ENCODE measurements around the gene SRRT. TPM values are rescaled to one million over a fixed set of nuclear protein-coding genes. Genes with fewer than 3 reads are reported as not detected.

The SRRT gene
- total RNA-seq, 4 donors from 2014 or later, result 72.6 to 124 (median 88.6) TPM

DNA sequence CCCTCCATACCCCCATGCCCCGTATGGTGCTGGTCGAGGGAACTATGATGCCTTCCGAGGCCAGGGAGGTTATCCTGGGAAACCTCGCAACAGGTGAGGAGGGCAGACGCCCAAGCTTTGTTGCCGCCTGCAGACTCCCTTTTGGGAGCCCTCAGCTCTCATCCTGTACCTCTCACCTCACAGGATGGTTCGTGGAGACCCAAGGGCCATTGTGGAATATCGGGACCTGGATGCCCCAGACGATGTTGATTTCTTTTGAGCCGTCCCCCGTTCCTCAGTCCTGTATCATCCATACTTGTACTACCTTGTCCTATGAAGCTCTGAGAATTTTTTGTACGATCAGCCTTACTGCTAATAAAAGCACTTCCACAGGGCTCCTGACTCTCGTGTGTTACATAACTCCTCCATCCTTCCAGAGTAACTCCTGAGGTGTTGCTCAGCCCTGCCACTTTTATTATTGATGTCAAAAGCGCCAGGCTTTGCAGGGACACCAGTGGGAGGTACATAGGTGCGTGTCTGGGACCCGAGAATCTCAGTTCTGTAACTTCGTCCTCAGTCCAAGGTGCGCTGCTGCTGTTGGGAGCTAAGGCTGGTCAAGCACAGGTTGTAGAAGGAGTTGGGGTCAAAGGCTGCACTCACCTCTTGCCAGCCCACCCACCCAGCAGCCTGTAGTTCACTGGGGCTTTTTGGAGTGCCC lies 13.5 kb downstream of the SRRT start:
- DNase-seq (ENCODE audit: low spot score in 2 of 2), result no peak
- Histone ChIP-seq H3K4me1 (peaks cover 0 to 43% (median 20%) of the 10 kb centered on the region in 4 donors), H3K36me3 (peaks cover 0 to 51% (median 35%) of the 10 kb centered on the region in 3 donors), H3K27ac (peak overlapping the region in 2 of 4 donors; percentile 84 to 93), H3K9me3 (no peaks in the 10 kb centered on the region), H3K27me3 (peaks cover 0 to 5% of the 10 kb centered on the region in 2 donors), H3K4me3 (peak overlapping the region; percentile 65 to 93 (median 81))
- 63 to 72% methylated on average over 18 of the region's 18 CpGs for WGBS, 2 donors
- TF ChIP-seq EP300 (IDR thresholded peaks at IDR 0.05) (no peak), POLR2A (IDR thresholded peaks at IDR 0.05) (no peak)
- TF ChIP-seq, protein P1, sequence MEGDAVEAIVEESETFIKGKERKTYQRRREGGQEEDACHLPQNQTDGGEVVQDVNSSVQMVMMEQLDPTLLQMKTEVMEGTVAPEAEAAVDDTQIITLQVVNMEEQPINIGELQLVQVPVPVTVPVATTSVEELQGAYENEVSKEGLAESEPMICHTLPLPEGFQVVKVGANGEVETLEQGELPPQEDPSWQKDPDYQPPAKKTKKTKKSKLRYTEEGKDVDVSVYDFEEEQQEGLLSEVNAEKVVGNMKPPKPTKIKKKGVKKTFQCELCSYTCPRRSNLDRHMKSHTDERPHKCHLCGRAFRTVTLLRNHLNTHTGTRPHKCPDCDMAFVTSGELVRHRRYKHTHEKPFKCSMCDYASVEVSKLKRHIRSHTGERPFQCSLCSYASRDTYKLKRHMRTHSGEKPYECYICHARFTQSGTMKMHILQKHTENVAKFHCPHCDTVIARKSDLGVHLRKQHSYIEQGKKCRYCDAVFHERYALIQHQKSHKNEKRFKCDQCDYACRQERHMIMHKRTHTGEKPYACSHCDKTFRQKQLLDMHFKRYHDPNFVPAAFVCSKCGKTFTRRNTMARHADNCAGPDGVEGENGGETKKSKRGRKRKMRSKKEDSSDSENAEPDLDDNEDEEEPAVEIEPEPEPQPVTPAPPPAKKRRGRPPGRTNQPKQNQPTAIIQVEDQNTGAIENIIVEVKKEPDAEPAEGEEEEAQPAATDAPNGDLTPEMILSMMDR (IDR thresholded peaks at IDR 0.05), result no peak

DNA sequence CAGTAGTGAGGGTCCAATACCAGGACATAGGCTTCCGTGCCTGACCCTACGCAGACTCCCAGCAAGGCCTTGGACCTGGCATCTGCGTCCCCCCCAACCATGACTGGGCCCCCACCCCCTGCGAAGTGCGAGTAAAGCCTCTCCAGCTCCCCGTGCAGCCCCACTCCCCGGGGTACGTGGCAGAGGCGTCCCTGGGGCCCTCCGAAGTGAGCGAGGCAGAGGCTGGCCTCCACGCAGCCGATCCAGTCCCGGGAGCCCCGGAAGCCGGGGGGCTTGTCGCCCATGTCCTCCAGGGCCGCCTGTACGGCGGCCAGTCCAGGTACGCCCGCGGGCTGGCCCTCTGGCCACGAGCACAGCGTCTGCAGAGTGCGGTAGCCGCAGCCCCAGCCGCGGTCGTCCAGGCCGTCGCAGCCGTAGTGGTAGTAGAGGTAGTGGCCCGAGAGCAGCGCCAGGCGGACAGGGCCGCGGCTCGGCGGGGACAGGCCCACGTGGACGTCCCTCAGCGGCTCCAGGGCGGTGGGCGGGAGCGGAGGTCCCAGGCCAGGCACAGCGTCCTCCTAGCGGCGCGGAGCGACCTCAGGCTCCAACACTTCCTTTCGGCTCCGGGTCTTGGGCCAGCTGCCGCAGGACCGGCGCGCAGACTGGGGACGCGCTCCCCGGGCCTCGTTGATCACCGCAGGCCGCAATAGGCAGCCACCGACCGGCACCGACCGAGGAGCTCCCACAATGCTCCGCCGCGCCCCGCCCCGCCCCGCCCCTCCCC lies 14.3 kb downstream of the SRRT start, which contains the start of gene UFSP1:
TSS of gene UFSP1 (minus strand) at position 728 of the 763 bp plus-strand sequence. CDS start at position 284, 444 bp downstream.
- WGBS, 2 donors, result 3 to 4% methylated on average over 13 to 22 of the region's 73 CpGs
- peak within 1 kb of the TSS; percentile 77 to 93 (median 88) for H3K27ac ChIP-seq
- H3K4me3 ChIP-seq, result peak within 1 kb of the TSS; percentile 65 to 93 (median 81)
- H3K4me1 ChIP-seq, result peaks cover 0 to 43% (median 20%) of the 10 kb centered on the region in 4 donors
- H3K9me3 ChIP-seq, result no peaks in the 10 kb centered on the region
- DNase-seq (ENCODE audit: low spot score in 2 of 2), result no peak
- H3K27me3 ChIP-seq, result peaks cover 0 to 11% of the 10 kb centered on the region in 2 donors
- H3K36me3 ChIP-seq, result peaks cover 0 to 44% (median 29%) of the 10 kb centered on the region in 3 donors
- TF ChIP-seq, protein P1 (IDR thresholded peaks at IDR 0.05), result no peak
- TF ChIP-seq POLR2A (IDR thresholded peaks at IDR 0.05) (no peak), EP300 (IDR thresholded peaks at IDR 0.05) (no peak)

DNA sequence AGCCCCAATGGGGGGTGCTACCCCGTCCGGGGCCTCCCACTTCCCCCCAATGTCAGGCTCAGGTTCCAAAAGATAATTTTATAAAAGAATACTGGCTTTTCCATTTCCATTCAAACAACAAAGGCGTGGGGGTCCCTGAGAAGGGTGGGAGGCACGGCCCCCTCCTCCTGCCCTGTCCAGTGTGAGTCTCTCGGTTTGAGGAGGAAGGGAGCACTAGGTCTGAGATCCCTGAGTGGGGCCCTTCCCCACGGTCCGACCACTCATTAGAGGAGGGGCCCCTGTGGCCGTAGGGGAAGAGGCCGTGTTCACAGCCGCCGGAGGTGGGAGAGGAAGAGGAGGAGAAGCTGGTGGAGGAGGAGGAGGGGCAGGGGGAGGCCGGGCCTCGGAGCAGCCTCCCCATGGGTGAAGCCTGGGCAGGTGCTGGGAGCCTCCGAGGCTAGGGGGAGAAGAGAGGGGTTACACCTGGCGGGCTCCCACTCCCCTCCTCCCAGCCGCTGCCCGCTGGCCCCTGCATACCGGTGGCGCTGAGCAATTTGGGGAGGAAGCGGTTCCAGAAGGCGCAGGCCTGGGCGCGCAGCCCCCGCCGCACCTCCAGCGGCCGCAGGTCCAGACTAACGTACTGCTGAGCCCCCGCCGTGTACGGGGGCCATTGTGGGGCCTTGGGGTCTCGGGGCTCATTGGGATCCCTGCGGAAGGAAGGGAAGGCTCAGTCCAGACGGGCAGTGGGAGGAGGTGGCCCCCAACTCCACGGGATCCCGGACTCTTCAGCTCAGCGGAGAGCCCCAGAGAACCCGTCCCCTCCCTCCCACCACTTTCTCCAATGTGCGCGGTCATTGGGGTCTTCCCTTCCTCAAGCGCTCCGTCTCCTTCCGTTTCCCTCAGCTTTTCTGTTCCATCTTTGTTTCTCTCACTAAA lies 16.0 kb downstream of the SRRT start:
- H3K27ac ChIP-seq, result peak overlapping the region; percentile 77 to 93 (median 88)
- 9 to 10% methylated on average over 40 to 43 of the region's 43 CpGs for WGBS, 2 donors

DNA sequence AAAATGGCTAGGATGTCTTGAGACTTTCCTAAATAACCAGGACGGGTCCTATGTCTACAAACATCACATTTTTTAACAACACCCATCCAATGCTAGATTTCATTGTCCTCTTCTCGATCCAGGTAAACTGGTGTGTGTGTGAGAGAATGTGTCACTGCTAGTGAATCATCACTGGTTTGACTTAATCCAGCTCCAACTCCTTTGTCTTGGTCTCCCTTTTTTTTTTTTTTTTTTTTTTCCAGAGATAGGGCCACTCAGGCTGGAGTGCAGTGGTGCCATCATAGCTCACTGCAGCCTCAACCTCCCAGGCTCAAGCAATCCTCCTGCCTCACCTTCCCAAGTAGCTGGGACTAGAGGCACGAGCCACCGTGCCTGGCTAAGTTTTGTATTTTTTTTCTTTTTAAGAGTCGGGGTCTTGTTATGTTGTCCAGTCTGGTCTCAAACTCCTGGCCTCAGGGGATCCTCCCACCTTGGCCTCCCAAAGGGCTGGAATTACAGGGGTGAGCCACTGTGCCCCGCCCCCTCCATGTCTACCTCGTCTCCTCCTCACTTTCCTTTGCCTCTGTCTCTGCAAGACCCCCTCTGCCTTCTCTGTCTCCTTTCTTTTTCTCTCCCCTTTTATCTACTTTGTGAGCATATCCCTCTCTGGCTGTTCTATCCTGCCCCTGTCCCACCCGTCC lies 16.8 kb downstream of the SRRT start:
- 66 to 74% methylated on average over 8 of the region's 8 CpGs for WGBS, 2 donors
- no peaks in the 10 kb centered on the region for H3K9me3 ChIP-seq
- H3K4me1 ChIP-seq, result peaks cover 0 to 67% (median 40%) of the 10 kb centered on the region in 4 donors
- peak overlapping the region in 1 of 4 donors; percentile 93 for H3K4me3 ChIP-seq
- H3K36me3 ChIP-seq, result peaks cover 0 to 19% (median 14%) of the 10 kb centered on the region in 3 donors
- DNase-seq (ENCODE audit: low spot score in 2 of 2), result no peak
- peaks cover 2 to 36% of the 10 kb centered on the region in 2 donors for H3K27me3 ChIP-seq
- peak overlapping the region in 1 of 4 donors; percentile 93 for H3K27ac ChIP-seq
- TF ChIP-seq, protein P1 (IDR thresholded peaks at IDR 0.05), result no peak
- TF ChIP-seq POLR2A (IDR thresholded peaks at IDR 0.05) (no peak), EP300 (IDR thresholded peaks at IDR 0.05) (no peak)

More for the DNA sequence above, 16.0 kb downstream of the SRRT start:
- Histone ChIP-seq H3K4me3 (peak overlapping the region; percentile 65 to 93 (median 78)), H3K9me3 (no peaks in the 10 kb centered on the region), H3K4me1 (peaks cover 0 to 59% (median 33%) of the 10 kb centered on the region in 4 donors), H3K27me3 (peaks cover 0 to 28% of the 10 kb centered on the region in 2 donors), H3K36me3 (peaks cover 0 to 27% (median 19%) of the 10 kb centered on the region in 3 donors)
- TF ChIP-seq POLR2A (IDR thresholded peaks at IDR 0.05) (no peak), EP300 (IDR thresholded peaks at IDR 0.05) (no peak)
- TF ChIP-seq, protein P1 (IDR thresholded peaks at IDR 0.05), result no peak
- no peak for DNase-seq (ENCODE audit: low spot score in 2 of 2)

Measured in tibial nerve (tissue), 4 donors.